Heart right ventricle (tissue), 16 donors: ENCODE results near the gene IMMP2L. TPM values are rescaled to one million over a fixed set of nuclear protein-coding genes. Genes with fewer than 3 reads are reported as not detected.

ENCODE experiments used
- ATAC-seq, 8 donors: fragments of 200-7000 bp; cut with Tn5 transposase; one replicate each; pipeline ENCODE4 v1.9.1; 2020; ENCODE audit warnings: mild to moderate bottlenecking in 8 of 8, moderate library complexity in 8 of 8, moderate number of reproducible peaks in 1 of 8
- DNase-seq, 2 donors: peaks; one replicate each; pipeline ENCODE4 v3.0.0-alpha.2; 2020
- H3K27ac ChIP-seq, 10 donors: fragments of 200-600 bp; sonication (generic) in 2 of 10; one replicate each; pipeline versions ENCODE4 v1.5.0 to v1.8.0; 2020 to 2022; ENCODE audit warnings: mild to moderate bottlenecking in 3 of 10
- H3K27me3 ChIP-seq, 7 donors: fragments of 200-600 bp; one replicate each; pipeline ENCODE4 v1.8.0; 2021 to 2022; ENCODE audit warnings: mild to moderate bottlenecking in 2 of 7
- H3K36me3 ChIP-seq, 9 donors: fragments of 200-600 bp; sonication (generic) in 1 of 9; one replicate each; pipeline versions ENCODE4 v1.5.0 to v1.8.0; 2020 to 2022; ENCODE audit warnings: mild to moderate bottlenecking in 2 of 9
- H3K4me1 ChIP-seq, 9 donors: fragments of 200-600 bp; sonication (generic) in 1 of 9; one replicate each; pipeline versions ENCODE4 v1.5.0 to v1.8.0; 2020 to 2022; ENCODE audit warnings: mild to moderate bottlenecking in 4 of 9
- H3K4me3 ChIP-seq, 10 donors: fragments of 200-600 bp; sonication (generic) in 2 of 10; one replicate each; pipeline versions ENCODE4 v1.5.0 to v1.8.0; 2020 to 2022; ENCODE audit warnings: mild to moderate bottlenecking in 7 of 10, moderate library complexity in 2 of 10
- H3K9me3 ChIP-seq, 11 donors: fragments of 200-600 bp in 10 of 11; sonication (generic) in 2 of 11; one replicate each; pipeline versions ENCODE4 v1.5.0 to v1.8.0; 2013 to 2022; ENCODE audit warnings: mild to moderate bottlenecking in 2 of 11, control low read depth in 1 of 11, moderate library complexity in 1 of 11
- WGBS, 2 donors: extraction: QIAGEN DNeasy Blood & Tissue Kit; methylation state at CpG; one replicate each; pipeline ENCODE4 v1.1.7; 2013; ENCODE audit warnings: inconsistent platforms in 1 of 2; 5-methylcytosine and 5-hydroxymethylcytosine counted together
- intact Hi-C, 10 donors: fragments of 100-400 bp; cut with DNase I; formaldehyde crosslinking; loops; one replicate each; pipeline versions ENCODE4 v1.11.1 to v1.14.2; 2022
- polyA plus RNA-seq, 2 donors: library from polyadenylated mRNA; stranded (reverse); fragments of 200-250 nt; gene quantifications; one replicate each; pipeline ENCODE4 v1.2.3, GENCODE V29; 2013
- total RNA-seq, 10 donors: library from RNA; stranded (reverse); fragmentation: NEBNext Ultra II Directional in 3 of 10; extraction: Animal tissue kit (Norgen Biotek cat#: 25700) in 3 of 10; gene quantifications; one replicate each; pipeline versions ENCODE4 v1.2.1 to v1.2.4, GENCODE V29; 2021 to 2023
- TF ChIP-seq, protein P1 (sequence below), 9 donors: fragments of 200-600 bp; sonication (generic) in 2 of 9; IDR thresholded peaks; one replicate each; pipeline versions ENCODE4 v1.5.0 to v1.8.0; 2021 to 2022; ENCODE audit warnings: antibody characterized with exemption in 9 of 9, mild to moderate bottlenecking in 5 of 9, moderate library complexity in 1 of 9
- donor health status: Arrhythmogenic right ventricular cardiomyopathy.
- donor health status: ischemic (EF 13 %, LVEDD 7.1; RV severe dilation, severe dysfunction).
- donor health status: healthy with polysubstance abuse.
- donor health status: DM: no; HTN: yes; CAD: no.
- donor health status: DM: no; HTN: no; CAD: no.
- donor health status: ischemic (EF 25% LVEDD 6.9; RV normal size, moderate dysfunction).
- donor health status: ischemic (EF 25% LVEDD 5.7; RV mildly dilated, moderate dysfunction).
- donor health status: healthy.
- donor health status: DM: yes; HTN: yes; CAD: no.
- donor health status: Ischemic cardiomyopathy.
- donor health status: ischemic (EF 35%, LVEDD 5.7; RV mildly dilated, moderate dysfunction).
- donor health status: nonischemic (EF 11% LVEDD 7.7; RV severe dilation, severe dysfunction).
- donor health status: DM: yes; HTN: yes; CAD: no.
- donor health status: PGD.
- donor health status: ischemic (EF 29% LVEDD 5.4; RV normal size, mild dysfunction).
- donor health status: nonischemic (EF 23%, LVEDD 6.1; RV moderate dilation, normal function).

Gene IMMP2L
- total and polyA plus RNA-seq, 12 donors, result 4.3 to 20.8 (median 17.3) TPM

- Histone ChIP-seq H3K4me1 (peaks cover 0 to 28% (median 11%) of the 10 kb centered on the region in 9 donors), H3K9me3 (no peaks in the 10 kb centered on the region), H3K4me3 (no peak overlapping the region), H3K27ac (no peak overlapping the region), H3K27me3 (no peaks in the 10 kb centered on the region), H3K36me3 (no peaks in the 10 kb centered on the region)
- DNase-seq (no peak), ATAC-seq (no peak)
- WGBS, 2 donors, result 32 to 49% methylated on average over 2 of the region's 2 CpGs
- TF ChIP-seq, protein P1, sequence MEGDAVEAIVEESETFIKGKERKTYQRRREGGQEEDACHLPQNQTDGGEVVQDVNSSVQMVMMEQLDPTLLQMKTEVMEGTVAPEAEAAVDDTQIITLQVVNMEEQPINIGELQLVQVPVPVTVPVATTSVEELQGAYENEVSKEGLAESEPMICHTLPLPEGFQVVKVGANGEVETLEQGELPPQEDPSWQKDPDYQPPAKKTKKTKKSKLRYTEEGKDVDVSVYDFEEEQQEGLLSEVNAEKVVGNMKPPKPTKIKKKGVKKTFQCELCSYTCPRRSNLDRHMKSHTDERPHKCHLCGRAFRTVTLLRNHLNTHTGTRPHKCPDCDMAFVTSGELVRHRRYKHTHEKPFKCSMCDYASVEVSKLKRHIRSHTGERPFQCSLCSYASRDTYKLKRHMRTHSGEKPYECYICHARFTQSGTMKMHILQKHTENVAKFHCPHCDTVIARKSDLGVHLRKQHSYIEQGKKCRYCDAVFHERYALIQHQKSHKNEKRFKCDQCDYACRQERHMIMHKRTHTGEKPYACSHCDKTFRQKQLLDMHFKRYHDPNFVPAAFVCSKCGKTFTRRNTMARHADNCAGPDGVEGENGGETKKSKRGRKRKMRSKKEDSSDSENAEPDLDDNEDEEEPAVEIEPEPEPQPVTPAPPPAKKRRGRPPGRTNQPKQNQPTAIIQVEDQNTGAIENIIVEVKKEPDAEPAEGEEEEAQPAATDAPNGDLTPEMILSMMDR (IDR thresholded peaks at IDR 0.05), result no peak
- intact Hi-C loops, result no loop called here
Measured at GRCh38 chr7:111112439-111112838, 449.9 kb downstream of the IMMP2L start.

GRCh38 chr7:111108496-111108895 lies 453.8 kb downstream of the IMMP2L start:
- H3K4me3 ChIP-seq, result no peak overlapping the region
- no peaks in the 10 kb centered on the region for H3K36me3 ChIP-seq
- DNase-seq, result no peak
- H3K4me1 ChIP-seq, result peaks cover 0 to 31% (median 8%) of the 10 kb centered on the region in 9 donors
- 83 to 86% methylated on average over 3 of the region's 3 CpGs for WGBS, 2 donors
- H3K9me3 ChIP-seq, result no peaks in the 10 kb centered on the region
- H3K27me3 ChIP-seq, result no peaks in the 10 kb centered on the region
- TF ChIP-seq, protein P1 (IDR thresholded peaks at IDR 0.05), result no peak
- no peak for ATAC-seq
- H3K27ac ChIP-seq, result no peak overlapping the region
- intact Hi-C loops, result no loop called here

GRCh38 chr7:111108000-111108399 lies 454.3 kb downstream of the IMMP2L start:
- no peaks in the 10 kb centered on the region for H3K9me3 ChIP-seq
- H3K4me1 ChIP-seq, result peaks cover 0 to 28% (median 5%) of the 10 kb centered on the region in 9 donors
- H3K36me3 ChIP-seq, result no peaks in the 10 kb centered on the region
- H3K4me3 ChIP-seq, result no peak overlapping the region
- DNase-seq (no peak), ATAC-seq (no peak)
- no peak overlapping the region for H3K27ac ChIP-seq
- no peaks in the 10 kb centered on the region for H3K27me3 ChIP-seq
- TF ChIP-seq, protein P1 (IDR thresholded peaks at IDR 0.05), result no peak
- WGBS, 2 donors, result 77 to 87% methylated on average over 1 of the region's 1 CpG
- intact Hi-C loops, result no loop called here

GRCh38 chr7:111107579-111107978 lies 454.7 kb downstream of the IMMP2L start:
- TF ChIP-seq, protein P1 (IDR thresholded peaks at IDR 0.05), result no peak
- Histone ChIP-seq H3K27me3 (no peaks in the 10 kb centered on the region), H3K27ac (no peak overlapping the region), H3K9me3 (no peaks in the 10 kb centered on the region), H3K4me3 (no peak overlapping the region), H3K4me1 (peaks cover 0 to 24% (median 5%) of the 10 kb centered on the region in 9 donors), H3K36me3 (no peaks in the 10 kb centered on the region)
- no peak for ATAC-seq
- 63 to 68% methylated on average over 1 of the region's 1 CpG for WGBS, 2 donors
- no peak for DNase-seq
- intact Hi-C loops, result no loop called here
